GM21447 (cell line): ENCODE results near the gene NAPG.
A peak's percentile ranks its signal among the peaks of the same experiment; 100 is the strongest.
"Not testable (repeated sequence)": the region's sequence is repeated elsewhere in the genome, so short reads cannot be mapped to it uniquely, and the experiment has no call there.

Experiments used
- ATAC-seq: cut with Tn5 transposase; IDR thresholded peaks from one replicate; pipeline ENCODE4 v1.9.1; 2021; ENCODE audit not compliant: unreplicated experiment

The NAPG gene

DNA sequence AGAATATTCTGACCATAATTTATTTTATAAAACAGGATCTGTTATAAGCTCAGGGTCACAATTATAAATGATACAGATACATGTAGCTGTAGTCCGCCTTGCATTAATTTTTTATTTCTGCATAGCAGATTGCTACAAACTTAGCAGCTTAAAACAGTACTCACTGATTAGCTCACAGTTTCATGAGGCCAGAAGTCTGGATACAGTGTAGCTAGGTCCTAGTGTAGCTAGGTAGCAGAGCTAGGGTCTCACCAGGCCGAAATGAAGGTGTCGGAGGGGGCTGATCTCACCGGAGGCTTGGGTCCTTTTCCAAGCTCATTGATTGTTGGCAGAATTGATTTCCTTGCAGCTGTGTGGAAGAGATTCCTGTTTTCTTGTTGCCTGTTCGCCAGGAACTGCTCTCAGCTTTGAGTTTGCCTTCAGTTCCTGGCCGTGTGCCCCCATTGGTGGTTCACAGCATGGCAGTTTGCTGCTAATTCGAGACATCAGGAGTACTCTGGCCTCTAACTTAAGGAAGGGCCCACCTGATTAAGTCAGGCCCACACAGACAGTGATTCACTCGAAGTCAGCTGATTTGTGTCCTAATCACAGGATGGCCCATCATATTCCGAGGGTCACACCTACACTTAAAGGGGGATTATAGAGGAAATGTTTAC is 18.4 kb downstream of the NAPG start:
- ATAC-seq: no peak

DNA sequence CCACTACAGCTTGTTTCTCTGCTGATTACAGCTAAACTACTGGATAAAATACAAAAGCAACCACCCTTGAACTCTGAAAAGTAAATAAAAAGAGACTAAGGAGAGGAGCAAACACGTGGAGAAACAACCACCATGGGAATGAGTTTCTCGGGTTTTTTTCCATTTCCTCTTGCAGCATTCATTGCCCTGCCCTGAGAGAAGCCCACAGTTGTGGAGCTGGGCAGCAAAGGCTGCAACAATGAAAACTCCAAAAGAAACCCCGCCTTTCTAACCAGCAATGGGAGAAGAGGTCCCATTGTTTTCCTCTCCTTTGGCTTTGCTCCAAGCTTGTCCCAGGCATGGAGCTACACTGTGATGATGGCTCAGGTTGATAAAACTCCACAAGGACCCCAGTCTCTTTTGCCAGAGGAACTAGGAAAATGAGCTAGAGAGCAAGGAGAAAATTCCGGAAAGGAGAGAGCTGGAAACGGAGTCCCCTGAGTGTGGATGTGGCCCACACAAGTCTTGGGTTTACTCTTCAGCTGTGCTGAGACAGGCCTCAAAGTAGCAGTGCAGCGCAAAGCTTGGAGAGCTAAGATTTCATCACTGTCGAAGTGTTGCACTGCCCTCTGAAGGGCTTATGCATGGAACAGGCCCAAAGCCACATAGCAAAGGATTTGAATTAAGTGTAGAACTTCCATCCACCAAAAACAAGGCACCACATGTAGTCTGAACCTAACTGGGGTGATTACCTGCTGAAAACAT is 20.9 kb downstream of the NAPG start:
- ATAC-seq: no peak

DNA sequence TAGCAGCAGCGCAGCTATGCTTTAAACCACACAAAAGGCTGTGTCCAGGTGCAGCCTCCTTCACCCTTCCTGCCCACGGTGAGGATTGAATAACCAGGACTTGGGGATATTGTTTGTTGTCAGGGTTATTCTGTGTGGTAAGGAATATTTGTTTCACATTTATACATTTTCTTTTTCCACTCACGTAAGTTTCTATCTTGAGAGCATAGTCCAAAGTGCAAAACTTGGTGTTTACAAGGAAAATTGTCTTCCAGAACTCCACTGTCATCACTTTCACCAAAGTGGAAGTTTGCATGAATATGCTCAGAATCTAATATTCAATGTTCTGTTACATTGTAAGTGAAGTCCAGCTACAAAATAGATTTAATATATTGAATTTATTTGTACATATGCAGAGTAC is 26.4 kb downstream of the NAPG start:
- ATAC-seq: no peak

DNA sequence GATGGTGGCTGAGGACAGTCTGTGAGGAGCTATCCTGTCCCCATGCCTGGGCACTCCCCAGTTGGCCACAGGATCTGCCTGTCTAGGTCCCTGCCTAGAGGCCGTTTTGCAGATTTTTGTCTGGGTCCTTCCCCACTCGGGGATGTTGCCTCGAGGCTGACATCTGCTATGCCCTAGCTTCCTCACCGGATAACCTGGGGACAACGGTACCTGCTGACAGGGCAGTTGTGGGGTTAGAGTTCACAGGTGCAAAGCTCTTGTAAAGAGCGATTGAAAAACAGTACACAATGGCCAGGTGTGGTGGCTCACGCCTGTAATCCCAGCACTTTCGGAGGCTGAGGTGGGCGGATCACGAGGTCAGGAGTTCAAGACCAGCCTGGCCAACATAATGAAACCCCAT is 30.4 kb downstream of the NAPG start:
- not testable (repeated sequence) for ATAC-seq

DNA sequence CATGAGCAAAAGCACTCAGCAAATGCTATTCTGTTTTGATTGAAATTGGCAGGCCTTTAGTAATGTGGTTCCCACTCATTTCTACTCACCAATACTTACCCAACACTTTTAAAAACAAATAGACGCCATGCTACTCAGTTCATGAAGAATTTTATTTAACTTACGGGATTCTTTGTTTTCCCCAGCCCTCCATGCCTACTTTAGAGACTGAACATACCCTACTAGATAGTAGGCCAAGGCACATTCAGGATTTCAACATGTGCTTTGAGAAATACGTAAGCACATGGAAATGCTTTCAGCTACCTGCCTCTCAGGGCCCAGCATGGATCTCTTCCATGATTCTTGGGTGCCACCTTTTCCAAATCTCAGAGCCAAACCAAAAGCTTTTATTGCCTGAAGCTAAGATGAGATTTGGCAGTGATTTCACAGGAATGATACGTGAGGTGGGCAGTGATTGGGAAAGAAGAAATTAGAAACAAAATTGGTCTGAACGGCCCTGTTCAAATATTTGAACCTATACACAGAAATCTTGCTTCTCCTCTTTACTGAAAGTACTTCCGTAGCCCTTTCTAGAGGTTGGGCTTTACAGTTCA is 31.4 kb downstream of the NAPG start:
- no peak for ATAC-seq

DNA sequence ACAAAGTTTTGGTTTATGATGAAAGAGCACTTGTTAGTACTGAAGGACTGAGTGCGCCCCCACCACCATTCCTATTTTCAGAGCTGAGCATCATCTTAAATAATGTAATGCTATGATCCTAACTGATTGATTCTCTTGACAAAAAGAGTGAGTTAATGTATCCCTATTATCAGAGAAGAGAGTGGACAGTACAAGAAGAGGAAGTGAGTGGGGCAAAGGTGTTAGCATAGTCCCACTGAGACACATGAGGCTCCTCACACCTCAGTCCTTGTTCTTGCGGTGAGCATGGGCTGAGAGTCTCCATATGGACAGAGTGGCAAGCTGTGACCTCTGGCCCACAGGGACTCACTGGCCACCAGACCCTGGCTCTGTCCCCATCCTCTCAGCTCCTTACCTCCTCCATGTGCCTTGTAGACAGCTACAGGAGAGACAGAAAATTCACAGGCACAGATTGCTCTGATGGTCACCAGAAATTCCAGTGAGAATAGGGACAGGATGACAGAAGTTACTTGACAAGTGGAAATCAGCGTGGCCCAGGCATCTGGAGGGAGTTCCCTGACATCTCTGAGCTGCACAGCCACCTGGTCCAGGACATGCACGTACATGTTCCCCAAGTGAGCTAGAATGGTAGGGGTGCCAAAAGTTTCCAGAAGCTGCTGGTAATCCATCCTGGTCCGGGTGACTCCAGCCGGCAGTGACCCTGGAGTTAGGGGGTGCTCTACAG is 32.6 kb downstream of the NAPG start:
- no peak for ATAC-seq

DNA sequence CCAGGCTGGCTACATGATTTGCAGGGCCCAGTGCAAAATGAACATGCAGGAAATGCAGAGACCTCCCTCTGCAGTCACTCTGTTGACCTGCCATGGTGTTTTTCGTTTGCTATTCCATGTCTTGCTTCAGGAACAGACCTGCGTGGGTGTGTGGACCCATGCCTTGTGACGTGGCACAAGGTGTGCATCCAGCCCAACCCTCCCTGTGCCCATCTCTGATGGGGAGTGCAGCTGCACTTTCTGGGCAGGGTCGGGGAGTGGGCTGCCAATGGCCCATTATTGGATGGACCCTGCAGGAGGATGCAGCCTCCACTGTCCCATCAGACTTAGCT is 33.1 kb downstream of the NAPG start:
- no peak for ATAC-seq

DNA sequence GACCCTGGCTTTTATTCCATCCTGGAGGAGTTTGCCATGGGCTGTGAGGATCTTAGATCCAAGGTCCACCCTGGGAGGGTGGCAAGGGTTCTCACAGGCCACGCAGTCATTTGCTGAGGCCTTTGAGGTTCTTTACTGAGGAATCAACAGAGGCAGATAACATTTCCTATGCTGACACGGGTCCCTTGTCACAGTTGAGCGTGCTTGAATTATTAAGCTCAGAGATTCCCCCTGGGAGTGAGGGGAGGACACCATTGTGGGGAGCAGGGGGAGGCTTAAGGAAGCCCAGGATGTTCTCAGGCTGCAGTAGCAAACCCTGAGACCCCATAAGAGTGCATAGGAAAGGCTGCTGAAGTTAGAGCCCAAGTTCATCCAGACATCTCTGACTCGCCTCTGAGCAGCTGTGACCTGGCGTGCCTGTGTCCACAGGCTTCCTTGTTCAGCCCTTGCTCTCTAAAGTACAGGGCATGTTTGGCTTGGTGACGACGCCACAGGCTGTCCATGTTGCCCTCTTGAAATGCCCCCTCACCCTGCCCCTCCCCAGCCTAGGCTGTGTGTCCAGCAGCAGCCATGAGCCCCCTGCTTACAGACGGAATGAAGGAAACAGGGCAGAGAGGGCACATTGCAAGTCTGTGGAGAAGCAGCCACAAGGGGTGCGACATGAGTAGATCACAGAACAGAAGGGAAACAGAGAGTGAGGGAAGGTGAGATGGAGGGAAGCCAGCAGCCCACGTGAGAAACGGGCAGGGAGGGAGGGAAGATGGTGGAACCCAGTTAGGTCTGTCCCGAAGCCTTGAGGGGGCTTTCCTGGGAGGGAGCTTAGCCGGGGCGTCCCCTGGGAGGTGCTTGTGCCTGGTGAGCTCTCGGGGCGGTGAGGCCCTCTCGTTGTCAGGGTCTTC is 34.0 kb downstream of the NAPG start:
- peak; percentile 40 for ATAC-seq

DNA sequence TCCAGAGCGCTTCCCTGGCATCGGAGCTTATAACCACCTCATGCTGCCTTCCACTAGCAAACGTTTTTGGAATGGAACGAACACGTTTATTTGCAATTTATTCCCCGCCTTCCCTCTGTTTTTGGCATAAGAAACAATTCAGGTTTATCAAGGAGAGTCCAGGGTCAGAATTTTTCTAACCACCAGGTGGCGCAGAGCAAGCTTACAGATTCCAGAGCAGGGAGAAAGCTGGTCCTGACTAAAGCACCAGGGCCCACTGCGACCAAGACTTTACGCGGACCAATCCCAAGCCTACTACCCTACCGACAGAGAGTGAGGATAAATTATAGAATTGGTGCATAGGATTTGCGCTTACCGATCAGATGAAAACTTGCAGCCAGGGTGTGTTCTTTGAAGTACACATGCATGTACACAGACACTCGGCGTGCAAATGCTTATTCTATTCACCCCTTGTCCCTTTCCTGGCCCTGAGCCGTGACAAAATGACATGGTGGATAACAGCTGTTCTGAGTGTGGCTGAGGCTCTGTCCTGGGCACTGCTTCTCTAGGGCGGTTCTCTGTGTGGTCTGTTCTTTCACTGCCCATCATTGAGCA is 34.7 kb downstream of the NAPG start:
- peak; percentile 62 for ATAC-seq

DNA sequence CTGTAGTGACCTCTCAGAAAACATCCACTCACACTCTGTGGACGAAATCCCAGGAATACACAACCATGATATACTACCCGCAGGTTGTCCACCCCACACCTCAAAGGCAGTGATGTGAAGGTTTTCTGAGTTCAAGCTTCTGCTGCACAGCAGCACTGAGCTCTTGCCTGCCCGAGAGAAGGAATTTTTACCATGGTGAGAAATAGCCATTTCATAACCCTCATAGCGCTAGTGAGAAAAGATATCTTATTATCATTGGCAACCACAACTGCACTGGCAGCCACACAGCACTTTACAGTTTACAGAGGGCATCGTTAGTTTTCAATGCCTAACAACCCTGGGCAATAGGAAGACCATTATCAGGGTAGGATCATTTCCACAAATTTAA is 36.9 kb downstream of the NAPG start:
- no peak for ATAC-seq

DNA sequence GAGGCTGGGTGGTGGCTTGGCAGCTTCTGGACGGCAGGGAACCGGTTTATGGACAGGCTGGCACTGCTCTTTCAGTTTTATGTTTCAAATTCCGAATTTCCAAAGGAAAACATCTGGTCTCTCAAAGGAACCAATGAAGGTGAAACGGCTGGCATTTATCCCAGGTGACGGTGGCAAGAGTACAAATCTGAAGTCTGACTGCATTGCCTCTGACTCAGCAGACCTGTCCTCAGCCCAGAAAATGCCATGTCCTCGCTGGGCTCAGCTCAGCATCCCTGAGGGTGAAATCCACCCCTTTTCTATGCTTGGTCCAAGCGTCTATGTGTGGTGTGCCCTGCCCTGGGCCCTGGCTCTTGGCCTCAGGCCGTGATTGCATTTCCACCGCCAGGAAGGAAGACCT is 38.1 kb downstream of the NAPG start:
- ATAC-seq: no peak

DNA sequence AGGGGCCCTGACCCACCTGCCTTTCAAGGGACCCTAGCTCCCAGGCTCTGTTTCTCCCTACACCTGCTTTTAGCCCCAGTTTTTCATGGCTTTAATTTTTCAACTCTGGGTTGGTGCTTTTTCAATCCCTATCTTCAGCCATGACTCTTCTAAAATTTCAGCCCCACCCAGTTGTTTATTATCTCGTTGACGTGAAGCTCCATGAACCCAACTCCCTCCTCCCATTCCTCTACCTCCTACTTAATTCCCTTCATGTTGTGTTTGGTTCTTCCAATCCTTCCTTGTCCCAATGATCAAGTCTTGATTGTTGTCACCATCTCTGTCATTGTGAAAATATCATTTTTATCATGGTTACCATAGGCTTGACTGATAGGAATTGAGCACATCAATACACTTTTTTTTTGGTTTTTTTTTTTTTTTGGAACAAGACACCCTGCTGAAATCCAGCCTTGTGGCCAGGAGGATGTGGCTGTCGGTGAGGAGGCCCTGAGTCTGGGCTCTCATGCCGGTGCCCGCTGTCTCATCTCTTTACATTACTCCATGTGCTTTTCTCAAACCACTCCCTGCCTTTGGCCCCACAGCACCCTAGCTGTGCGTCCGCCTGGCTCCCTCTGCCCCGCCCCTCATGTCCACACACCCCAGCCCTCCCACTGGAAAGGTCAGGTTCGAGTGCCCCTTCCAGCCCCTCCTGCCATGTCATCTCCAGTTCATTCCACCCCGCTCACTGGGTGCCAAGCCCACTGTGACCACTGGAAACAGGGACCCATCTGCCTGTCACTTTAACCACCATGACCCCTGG is 39.3 kb downstream of the NAPG start:
- ATAC-seq: no peak

DNA sequence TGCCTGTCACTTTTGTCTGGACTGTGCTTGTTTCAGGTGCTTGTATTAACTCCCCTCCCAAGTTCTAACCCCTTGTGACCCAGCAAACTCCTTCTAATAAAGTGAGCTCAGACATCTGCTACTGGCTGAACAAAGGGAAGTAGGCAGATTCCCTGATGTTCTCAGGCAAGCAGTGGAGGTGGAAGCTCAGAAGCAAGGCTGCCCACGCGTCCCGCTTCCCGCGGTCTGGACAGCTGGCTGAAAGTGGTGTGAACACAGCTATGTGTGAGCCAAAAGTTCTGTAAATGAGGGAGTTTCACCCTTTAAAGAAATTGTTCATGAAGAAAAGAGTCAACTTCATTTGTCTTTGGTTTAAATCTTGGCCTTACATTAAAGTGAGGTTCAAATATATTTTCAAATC is 40.0 kb downstream of the NAPG start:
- no peak for ATAC-seq

DNA sequence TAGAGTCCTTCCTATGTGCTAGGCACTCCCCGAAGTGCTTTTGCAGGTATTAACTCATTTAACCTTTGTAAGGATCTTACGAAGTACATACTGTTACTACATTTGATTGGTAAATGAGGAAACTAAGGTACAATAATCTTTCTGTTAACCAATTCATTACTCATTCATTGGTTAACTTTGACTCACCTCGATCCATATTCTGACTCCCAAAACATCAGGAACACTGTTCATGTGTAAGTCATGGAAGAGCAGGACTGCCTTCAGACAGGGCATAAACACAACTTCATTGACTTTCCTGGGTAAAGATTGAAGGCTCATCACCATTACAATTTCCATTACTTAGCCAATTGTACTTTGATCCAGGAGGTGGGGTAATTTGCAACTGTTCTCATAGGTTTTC is 40.6 kb downstream of the NAPG start:
- ATAC-seq: no peak

DNA sequence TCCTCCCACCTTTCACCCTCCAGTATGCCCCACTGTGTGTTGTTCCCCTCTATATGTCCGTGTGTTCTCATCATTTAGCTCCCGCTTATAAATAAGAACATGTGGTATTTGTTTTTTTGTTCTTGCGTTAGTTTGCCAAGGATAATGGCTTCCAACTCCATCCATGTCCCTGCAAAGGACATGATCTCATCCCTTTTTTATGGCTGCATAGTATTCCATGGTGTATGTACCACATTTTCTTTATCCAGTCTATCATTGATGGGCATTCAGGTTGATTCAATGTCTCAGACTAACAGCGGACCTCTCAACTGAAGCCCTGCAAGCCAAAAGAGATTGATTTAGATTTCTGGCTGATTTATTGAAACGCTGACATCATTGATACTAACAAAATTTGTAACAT is 44.1 kb downstream of the NAPG start:
- not testable (repeated sequence) for ATAC-seq

DNA sequence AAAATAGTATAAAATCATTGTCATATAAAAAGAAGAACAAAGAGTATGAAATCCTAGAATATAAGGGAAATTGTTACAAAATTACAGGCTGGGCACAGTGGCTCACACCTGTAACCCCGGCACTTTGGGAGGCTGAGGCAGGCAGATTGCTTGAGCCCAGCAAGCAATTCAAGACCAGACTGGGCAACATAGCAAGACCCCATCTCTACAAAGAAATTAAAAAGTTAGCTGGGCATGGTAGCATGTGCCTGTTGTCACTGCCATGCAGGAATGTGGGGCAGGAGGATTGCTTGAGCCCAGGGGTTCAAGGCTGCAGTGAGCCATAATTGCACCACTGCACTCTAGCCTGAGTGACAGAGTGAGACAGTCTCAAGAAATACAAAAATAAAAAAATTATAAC is 44.8 kb downstream of the NAPG start:
- ATAC-seq: no peak

DNA sequence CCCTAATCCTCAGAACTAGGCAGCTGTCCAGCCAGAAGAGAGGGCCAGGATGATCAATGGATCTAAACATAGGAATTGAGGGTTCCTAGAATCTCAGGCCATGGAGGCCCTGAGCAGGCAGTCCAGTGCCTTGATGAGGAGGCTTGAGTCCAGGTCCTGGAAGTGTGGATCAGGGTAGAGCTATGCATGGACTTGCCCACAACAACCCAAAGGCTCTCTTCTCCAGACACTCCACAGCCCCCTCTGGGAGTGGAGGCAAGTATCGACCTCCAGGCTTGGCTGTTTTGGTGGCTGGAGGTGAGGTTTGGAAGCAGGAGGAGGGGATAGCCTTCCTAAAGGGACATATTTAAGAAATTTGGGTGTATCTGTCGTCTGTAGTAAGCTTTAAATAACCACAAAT is 45.7 kb downstream of the NAPG start:
- no peak for ATAC-seq

DNA sequence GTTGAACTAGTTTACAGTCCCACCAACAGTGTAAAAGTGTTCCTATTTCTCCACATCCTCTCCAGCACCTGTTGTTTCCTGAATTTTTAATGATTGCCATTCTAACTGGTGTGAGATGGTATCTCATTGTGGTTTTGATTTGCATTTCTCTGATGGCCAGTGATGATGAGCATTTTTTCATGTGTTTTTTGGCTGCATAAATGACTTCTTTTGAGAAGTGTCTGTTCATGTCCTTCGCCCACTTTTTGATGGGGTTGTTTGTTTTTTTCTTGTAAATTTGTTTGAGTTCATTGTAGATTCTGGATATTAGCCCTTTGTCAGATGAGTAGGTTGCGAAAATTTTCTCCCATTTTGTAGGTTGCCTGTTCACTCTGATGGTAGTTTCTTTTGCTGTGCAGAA is 47.4 kb downstream of the NAPG start:
- ATAC-seq: not testable (repeated sequence)

DNA sequence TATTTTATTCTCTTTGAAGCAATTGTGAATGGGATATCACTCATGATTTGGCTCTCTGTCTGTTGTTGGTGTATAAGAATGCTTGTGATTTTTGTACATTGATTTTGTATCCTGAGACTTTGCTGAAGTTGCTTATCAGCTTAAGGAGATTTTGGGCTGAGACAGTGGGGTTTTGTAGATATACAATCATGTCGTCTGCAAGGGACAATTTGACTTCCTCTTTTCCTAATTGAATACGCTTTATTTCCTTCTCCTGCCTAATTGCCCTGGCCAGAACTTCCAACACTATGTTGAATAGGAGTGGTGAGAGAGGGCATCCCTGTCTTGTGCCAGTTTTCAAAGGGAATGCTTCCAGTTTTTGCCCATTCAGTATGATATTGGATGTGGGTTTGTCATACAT is 48.6 kb downstream of the NAPG start:
- not testable (repeated sequence) for ATAC-seq
